Endometrium (tissue), 2 donors: ENCODE data around the gene CHI3L2.
A peak's percentile ranks its signal among the peaks of the same experiment; 100 is the strongest.

Experiments
- FAIRE-seq: peaks from 2 replicates; lab custom pipeline; 2012; peaks lifted over from hg19 to GRCh38; lab: Jason Lieb, UNC
- donor health status: control.
- donor health status: control.

CHI3L2 gene

DNA sequence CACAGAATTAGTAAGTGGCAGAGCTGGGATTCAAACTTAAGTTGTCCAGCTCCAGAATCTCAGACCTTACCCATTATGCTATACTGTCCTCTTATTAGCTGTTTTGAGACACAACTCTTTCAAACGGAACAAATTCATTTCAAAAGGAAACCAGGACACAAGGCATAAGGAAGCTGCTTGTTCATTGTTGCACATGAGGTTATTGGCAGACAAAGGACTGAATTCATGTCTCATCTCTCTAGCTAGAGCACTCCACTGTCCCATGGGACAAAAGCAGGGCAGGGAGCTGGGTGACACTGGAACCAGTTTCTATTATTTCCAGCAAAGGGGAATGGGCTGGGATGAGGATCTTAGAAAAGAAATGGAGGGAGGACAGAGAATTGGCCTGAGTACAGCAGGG is 26.4 kb downstream of the CHI3L2 start:
- FAIRE-seq = no peak

DNA sequence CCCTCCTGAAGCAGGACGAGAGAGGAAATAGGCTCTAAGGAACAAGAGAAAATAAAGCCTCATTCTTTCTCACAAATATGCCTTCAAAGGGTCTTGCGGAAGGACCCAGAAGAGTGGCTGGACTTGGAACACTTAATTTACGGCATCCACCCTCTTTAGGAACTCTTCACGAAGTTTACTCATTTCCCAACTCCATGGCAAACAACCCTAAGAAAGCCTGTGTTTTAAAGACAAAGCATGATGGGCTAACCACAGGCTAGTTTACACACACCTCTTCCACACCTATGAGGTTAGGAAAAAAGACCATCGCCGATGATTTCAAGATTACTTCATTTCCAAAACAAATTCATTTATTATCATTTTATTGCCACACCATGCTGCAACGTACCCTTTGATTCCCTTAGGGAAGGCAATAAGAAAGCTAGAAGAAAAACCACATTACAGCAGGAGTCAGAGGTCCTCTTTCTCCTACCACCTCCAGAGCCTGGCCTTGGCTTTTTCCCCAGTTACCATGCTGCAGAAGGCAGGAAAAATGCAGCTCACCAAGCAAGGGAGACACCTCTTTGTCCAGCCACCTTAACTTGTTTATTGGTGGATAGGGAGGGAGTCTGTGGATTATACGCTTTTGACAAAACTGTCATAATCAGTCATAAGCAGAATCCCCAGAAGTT is 29.6 kb downstream of the CHI3L2 start:
- FAIRE-seq = no peak

DNA sequence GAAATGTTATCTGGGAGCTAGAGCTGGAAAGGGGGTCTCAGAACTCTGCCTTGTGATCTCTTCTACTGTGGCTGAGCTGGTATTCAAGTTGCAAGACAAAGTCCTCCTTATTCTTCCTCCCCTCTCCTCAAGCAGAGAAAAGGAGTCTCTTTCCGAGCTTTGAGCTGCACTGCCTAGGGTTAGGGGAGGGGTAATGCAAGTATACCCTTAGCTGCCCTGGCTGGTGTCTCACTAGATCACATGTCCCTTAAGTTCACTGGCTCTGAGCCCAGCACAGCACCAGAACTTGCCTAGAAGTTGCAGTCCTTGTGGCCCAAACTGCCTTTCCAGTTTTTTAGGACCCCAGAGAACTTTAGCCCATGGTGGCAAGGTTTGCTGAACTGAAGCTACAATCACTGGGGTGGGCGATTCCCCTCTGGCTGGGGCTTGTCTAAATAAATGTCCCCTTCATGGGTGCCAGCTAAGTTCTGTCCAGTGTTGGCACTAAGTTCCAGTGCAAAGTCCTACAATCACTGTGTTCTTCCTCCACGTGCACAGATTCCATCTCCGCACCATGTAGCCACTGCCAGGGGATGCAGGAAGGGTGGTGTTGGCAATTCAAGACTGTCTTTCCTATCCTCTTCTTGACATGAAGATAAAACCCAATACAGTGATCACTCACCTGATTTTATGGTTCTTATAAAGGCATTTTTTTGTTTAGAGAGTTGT is 40.4 kb downstream of the CHI3L2 start:
- FAIRE-seq = no peak

DNA sequence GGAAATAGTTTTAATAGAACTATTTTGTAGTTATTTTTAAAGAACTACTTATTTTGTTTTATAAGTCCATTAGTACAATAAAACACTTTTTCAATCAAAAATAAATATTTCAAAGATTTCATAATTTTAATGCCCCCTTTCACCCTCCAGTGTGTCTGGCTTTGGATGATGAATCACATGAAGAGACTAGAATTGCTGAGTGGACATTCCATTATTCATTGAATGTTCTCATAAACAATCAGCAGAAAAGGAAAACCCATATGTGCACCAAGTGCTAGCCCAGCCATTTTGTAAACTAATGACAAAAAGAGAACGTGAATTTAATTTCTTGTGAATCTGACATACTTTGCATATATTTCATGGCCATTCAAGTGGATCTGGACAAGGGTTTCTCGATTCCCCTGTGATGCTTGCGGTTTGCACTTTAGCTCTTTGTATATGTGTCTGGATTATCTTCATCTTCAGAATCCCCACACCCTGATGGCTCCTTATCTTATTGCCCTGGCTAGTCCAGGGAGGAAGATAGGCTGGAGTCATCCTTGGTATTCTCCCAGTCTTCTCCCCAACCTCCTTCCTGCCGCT is 42.4 kb downstream of the CHI3L2 start:
- peak; percentile 77 for FAIRE-seq

DNA sequence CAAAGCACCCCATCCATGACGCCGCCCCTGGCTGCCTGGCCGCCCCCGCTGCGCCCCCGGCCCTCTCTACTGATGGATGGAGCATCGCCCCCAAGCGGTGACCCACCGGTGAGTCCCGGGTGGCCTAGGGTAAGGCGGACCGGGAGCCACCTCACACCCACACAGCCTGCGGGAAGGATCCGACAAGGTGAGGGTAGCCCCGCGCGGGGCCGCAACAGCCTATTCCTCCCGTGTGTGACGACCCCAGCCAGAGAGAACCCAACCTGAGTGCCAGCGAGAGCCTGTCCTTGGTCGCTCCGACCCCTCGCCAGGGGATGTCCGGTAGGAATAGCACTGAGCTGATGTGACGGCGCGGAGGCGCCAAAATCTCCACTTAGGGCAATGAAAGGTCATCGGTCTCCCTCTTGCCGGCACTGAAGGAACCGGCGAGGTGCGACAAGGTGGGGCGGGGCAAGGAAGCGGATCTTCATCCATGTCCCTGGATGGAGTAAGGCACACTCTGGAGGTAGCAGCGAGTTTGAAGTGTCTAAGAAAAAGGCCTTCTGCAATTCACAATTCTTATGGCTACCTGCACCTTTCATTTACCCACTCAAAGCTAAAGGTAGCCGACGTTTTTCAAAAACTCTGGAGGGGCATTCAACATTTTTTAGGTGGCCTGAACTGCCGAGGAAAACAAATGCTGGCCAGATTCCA is 43.4 kb downstream of the CHI3L2 start:
- FAIRE-seq = no peak

DNA sequence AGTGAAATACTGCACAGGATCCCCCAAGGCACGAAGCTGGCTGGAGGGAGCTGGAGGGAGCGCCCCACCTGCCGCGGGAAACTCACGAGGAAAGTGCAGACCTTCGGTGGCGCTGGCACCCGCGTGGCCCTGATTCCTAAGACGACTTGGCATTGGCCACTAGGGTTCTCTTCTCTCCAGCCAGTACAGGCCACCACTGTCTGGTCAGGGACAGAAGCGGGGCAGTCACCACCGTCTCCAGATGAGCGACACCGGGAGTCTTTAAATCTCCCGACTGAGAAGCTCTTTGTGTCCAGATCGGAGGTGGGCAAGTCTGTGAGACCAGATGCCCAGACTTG is 43.9 kb downstream of the CHI3L2 start:
- FAIRE-seq = no peak

DNA sequence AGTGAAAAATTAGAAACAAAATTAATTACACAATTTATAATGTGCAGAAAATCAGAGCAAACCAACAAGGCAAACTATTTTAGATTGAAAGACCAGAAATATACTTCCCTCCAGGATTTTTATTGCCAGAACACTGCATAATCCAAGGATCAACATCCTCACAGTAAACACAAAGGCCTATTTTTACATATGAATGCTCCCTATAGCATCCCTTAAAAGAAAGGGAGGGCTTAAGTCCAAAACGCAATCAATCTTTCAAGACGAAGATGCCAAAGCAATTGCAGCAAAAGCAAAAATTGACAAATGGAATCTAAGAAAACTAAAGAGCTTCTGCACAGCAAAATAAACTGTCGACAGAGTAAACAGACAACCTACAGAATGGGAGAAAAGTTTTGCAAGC is 44.6 kb downstream of the CHI3L2 start:
- FAIRE-seq = no peak

DNA sequence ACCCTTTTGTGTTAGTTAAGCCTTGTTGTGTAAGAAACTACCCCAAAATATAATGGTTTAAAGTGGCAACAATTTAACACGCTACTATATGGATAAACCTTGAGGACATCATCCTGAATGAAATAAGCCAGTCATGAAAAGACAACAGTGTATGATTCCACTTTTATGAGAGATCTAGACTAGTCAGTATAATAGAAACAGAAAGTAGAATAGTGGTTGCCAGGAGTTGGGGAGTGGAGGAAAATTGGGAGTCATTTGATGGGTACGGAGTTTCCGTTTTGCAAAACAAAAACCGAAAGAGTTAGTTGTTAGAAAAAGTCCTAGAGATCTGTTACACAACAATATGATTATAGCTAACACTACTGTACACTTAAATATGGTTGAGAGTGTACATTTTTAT is 47.1 kb downstream of the CHI3L2 start:
- FAIRE-seq = no peak

DNA sequence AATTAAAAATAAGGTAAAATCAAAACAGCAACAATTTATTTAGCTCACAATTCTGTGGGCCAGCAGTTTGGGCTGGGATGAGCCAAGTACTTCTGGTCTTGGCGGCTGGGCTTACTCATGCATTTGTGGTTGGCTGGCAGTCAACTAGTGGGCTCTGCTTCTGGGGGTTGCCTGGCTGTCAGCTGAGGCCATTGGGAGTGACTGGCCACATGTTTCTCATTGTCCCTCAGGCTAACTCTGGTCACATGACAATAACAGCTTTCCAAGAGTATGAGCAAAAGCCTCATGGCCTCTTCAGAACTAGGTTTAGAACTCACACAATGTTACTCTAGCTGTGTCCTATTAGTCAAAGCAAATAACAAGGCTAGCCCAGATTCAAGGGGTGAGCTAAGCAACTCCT is 47.6 kb downstream of the CHI3L2 start:
- peak; percentile 66 for FAIRE-seq

DNA sequence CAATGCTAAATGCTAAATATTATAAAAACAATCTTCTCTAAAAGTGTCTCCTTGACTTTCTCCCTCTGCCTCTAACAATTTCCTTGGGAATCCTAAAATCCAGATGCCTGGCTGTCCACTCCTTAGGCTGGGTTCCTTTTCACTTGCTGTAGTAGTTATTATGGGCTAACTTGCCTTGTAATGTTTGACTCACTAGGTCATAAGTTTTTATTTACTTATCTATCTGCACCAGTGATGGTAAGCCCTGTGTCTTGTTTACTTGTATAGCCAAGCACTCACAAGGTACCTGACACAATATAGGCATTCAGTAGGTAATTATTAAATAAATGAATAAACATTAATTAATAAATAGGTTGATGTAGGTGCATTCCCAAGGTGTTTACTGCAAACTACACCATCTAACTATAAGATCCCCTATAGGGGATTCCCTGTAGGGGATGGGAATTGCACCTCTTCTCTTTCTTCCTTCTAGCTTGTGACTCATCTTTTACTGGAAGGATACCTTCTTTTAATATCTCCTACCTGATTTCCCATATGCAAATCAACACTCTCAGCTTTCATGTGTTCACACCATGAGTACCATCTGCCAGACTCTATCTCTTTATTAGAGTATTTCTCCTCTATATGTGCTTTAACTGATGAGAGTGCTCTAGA is 48.4 kb downstream of the CHI3L2 start:
- no peak for FAIRE-seq

DNA sequence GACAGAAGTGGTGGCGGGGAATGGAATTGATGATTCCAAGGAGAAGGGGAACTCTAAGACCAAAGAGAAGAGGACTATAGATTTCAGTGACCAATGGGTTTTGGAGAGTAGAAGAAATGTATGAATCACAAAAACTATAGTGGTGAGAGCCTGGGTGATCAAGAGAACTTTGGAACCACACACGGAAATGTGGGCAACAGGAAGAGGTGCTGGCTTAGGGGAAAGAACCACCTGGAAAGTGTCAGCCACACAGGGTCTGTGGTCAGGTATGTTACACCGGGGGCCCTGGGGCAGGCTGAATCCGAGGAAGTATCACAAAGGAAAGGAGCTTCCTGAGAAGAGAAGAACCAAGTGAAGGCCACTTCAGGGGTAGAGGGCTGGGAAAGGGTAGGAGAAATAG is 51.6 kb downstream of the CHI3L2 start:
- FAIRE-seq = no peak

DNA sequence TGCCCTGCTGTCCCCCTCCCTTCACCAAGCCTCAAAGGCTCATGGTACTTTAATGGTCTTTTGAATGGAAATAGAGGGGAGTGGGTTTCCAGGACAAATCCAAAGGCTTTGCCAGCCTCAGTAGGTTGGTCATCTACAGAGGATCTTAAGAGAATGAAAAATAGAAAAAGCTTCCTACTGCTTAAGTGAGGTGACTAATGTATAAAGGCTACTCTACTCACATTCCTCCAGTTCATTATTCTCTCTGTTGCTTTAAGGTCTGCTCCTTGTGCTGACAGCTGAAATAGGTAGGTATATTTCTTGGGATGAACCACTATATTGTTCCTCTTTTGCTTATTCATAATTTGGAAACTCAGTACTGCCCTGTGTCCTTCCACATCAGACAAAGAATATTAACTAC is 52.8 kb downstream of the CHI3L2 start:
- no peak for FAIRE-seq

DNA sequence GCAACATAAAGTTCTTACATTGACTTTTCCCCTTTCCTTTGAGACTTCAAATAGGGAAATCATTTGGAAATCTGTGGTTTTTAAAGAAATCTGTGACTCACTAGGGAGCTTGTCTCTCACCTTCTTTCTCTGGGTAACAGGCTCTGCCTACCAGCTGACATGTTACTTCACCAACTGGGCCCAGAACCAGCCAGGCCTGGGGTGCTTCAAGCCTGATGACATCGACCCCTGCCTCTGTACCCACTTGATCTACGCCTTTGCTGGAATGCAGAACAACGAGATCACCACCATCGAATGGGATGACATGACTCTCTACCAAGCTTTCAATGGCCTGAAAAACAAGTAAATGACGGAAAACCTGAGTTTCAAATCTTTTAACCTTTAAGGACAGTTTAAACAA is 53.9 kb downstream of the CHI3L2 start:
- no peak for FAIRE-seq

DNA sequence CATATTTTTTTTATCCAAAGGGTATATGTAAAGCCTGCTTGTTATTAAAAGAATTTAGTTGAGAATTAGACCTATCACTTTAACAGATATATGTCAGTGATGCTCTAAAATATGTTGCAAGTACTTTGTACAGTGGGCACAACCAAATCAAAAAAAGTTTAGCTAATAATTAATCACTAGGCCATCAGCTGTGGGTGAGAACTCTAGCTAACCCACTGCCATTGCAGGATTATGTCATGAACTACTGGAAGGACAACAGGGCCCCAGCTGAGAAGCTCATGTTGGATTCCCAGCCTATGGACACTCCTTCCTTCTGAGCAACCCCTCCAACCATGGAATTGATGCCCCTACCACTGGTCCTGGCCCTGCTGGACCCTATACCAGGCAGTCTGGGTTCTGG is 56.3 kb downstream of the CHI3L2 start:
- no peak for FAIRE-seq

DNA sequence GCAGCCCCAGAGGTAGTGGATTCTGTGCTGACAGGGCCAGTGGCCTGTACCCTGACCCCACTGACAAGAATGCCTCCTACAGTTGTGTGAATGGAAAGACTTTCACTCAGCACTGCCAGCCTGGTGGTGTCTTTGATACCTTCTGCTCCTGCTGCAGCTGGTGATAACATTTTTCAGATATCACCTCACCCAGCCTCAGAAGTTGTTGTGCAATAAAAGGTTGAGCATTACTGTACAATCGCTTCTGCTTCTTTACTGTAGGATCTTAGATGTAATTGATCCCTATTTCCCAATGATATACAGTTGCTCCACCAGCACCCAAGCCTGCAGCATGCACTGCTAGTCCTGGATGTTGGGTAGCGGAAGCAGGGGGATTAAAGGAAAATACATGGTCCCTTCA is 58.4 kb downstream of the CHI3L2 start:
- no peak for FAIRE-seq

DNA sequence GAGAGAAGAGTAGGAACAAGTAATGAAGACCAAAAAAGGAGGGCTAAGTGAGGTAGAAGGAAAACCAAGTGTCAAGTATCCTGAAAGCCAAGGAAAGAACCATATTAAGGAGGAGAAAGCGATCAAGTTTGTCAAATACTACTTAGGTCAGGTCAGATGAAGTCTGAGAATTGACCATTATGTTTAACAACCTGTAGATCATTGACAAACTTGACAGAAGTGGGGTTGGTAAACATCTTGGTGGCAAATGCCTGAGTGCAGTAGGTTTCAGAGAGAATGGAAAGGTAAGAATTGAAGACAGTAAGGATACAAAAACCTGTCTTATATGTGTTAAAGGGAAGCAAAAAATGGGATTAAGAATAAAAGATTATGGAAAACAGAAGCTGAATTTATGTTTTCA is 59.4 kb downstream of the CHI3L2 start:
- FAIRE-seq = no peak

DNA sequence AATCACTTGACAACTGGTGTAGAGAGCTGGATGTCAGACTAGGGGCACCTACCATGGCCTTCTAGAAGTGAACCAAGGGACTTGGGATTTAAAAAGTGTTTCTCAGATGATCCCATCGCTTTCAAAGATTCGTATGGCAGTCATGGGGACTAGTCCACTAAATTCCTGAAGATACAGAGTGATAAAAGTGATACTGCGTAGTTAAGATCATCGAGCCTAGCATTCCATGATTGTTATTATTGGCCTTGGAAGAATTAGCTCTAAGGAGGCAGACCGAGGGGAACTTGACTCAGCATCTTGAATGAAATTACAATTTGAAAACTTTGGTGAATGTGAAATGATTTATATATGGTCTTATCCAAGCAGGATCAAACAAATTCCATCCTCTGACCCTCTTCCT is 61.9 kb downstream of the CHI3L2 start:
- FAIRE-seq = no peak

DNA sequence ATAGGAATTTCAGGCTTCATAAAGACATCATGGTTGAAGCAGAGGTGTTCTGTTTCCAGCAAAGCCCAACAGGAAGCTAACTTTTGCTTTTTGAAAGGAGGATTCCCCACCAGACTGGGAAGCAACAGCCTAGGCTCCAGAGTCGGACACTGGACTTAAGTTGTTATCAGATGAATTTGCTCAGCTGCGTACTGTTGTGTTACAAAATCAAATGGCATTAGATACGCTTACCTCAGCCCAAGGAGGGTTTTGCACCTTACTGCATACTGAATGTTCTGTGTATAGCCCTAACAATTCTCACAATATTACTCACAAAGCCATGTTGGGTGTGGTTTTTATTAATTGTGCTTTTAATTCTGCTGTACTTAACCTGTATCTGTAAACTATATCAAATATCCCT is 62.6 kb downstream of the CHI3L2 start:
- no peak for FAIRE-seq

DNA sequence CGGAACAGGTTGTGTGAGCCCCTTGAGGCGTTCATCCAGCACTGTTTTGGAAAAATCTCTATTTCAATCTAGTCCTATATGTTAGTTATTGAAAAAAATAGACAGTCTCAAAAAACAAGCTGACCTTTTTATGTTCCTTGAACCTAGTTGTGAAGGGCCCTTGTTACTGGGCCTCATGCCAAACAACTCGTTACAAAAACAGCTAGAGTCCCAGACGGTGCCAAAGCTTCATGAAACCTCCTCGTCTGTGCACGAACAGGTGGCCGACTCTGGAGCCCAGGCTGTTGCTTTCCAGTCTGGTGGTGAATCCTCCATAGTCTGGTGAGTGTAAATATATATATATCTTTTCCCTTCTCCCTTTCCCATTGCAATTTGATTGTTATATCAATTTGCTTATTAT is 63.1 kb downstream of the CHI3L2 start, which contains the start of gene CHIA:
Gene CHIA (plus strand): TSS at position 222 of the 400 bp plus-strand sequence. CDS start 19,617 bp downstream, outside the sequence.
- no peak for FAIRE-seq
